Astrocyte (in vitro differentiated cells and primary cell): ENCODE measurements around the gene SSTR4.

ENCODE experiments used
- EZH2 ChIP-seq: IDR thresholded peaks from 2 replicates; pipeline ENCODE4 v1.6.1; 2012; ENCODE audit warnings: mild to moderate bottlenecking, low read length, inconsistent platforms; ENCODE audit not compliant: insufficient read depth
- TF ChIP-seq, protein P1 (sequence below): IDR thresholded peaks from 2 replicates; pipeline ENCODE4 v1.5.1; 2011; ENCODE audit warnings: low read depth, mild to moderate bottlenecking, inconsistent platforms, low read length, moderate library complexity; ENCODE audit not compliant: insufficient read depth

DNA sequence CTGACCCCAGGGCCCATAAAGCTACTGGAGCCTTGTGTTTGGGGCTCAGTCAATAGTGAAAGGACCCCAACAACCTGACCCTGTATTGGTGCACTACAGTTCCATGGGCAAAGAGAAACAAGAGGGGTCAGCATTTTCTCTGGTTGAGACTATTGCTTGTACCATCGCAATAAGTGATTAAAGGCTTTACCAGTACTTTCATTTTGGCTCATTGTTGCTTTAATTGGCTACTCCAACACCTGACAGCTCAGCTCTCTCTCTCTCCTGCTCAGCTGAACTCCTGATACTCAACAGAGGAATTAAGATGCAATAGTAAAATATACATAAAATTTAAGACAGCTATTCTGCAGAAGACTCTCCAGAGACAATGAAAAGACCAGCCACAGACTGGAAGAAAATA is 33.2 kb downstream of the SSTR4 start:
- TF ChIP-seq, protein P1, sequence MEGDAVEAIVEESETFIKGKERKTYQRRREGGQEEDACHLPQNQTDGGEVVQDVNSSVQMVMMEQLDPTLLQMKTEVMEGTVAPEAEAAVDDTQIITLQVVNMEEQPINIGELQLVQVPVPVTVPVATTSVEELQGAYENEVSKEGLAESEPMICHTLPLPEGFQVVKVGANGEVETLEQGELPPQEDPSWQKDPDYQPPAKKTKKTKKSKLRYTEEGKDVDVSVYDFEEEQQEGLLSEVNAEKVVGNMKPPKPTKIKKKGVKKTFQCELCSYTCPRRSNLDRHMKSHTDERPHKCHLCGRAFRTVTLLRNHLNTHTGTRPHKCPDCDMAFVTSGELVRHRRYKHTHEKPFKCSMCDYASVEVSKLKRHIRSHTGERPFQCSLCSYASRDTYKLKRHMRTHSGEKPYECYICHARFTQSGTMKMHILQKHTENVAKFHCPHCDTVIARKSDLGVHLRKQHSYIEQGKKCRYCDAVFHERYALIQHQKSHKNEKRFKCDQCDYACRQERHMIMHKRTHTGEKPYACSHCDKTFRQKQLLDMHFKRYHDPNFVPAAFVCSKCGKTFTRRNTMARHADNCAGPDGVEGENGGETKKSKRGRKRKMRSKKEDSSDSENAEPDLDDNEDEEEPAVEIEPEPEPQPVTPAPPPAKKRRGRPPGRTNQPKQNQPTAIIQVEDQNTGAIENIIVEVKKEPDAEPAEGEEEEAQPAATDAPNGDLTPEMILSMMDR, result no peak
- no peak for TF ChIP-seq EZH2
